ENCODE results near the gene CBLB. TPM values are rescaled to one million over a fixed set of nuclear protein-coding genes. Genes with fewer than 3 reads are reported as not detected.

CBLB gene
- total and polyA plus RNA-seq, 2 donors (not counting 1 experiment from before 2014, with no cell fraction given), result 26.9 to 28.5 TPM

GRCh38 chr3:105622169-105622568 is 246.6 kb downstream of the CBLB start:
- H3K27ac ChIP-seq (ENCODE audit: insufficient read depth, low read length), result no peak overlapping the region

GRCh38 chr3:105620236-105620635 is 248.6 kb downstream of the CBLB start:
- Histone ChIP-seq H3K9me3 (ENCODE audit: control insufficient read depth, insufficient read depth, low read depth, low read length) (no peaks in the 10 kb centered on the region), H3K4me2 (ENCODE audit: extremely low read depth, insufficient read depth, low read length) (no peak overlapping the region), H3K79me2 (ENCODE audit: control insufficient read depth, insufficient read depth, low read length) (no peaks in the 10 kb centered on the region), H3K36me3 (ENCODE audit: control insufficient read depth, insufficient read depth, low read length) (no peaks in the 10 kb centered on the region), H3K27ac (ENCODE audit: insufficient read depth, low read length) (no peak overlapping the region), H3K4me1 (ENCODE audit: control insufficient read depth, extremely low read depth, insufficient read depth, low read length) (no peaks in the 10 kb centered on the region), H3K9ac (ENCODE audit: insufficient read depth, low read length) (no peak overlapping the region), H4K20me1 (ENCODE audit: control insufficient read depth, extremely low read depth, insufficient read depth, low read length) (no peaks in the 10 kb centered on the region), H2AFZ (ENCODE audit: low read length) (no peak overlapping the region), H3K4me3 (replicated peaks in 1 of 4; ENCODE audit: control extremely low read depth in 1 of 4, insufficient read depth in 1 of 4, low read depth in 3 of 4, low read length in 4 of 4) (no peak overlapping the region), H3K27me3 (ENCODE audit: control insufficient read depth, insufficient read depth, low read length) (no peaks in the 10 kb centered on the region)
- TF ChIP-seq EZH2 (IDR thresholded peaks at IDR 0.05; ENCODE audit: low read length, missing control alignments) (no peak), CTCF (conservative IDR thresholded peaks at IDR 0.05 in 1 of 2, IDR thresholded peaks at IDR 0.05 in 1 of 2; ENCODE audit: low read depth in 1 of 2, low read length in 2 of 2) (no peak)
- DNase-seq (ENCODE audit: low read depth in 2 of 2), result no peak

More at GRCh38 chr3:105622169-105622568, 246.6 kb downstream of the CBLB start:
- H3K4me2 ChIP-seq (ENCODE audit: extremely low read depth, insufficient read depth, low read length), result no peak overlapping the region
- H3K27me3 ChIP-seq (ENCODE audit: control insufficient read depth, insufficient read depth, low read length), result no peaks in the 10 kb centered on the region
- TF ChIP-seq EZH2 (IDR thresholded peaks at IDR 0.05; ENCODE audit: low read length, missing control alignments) (no peak), CTCF (conservative IDR thresholded peaks at IDR 0.05 in 1 of 2, IDR thresholded peaks at IDR 0.05 in 1 of 2; ENCODE audit: low read depth in 1 of 2, low read length in 2 of 2) (no peak)
- H3K36me3 ChIP-seq (ENCODE audit: control insufficient read depth, insufficient read depth, low read length), result no peaks in the 10 kb centered on the region
- H3K4me3 ChIP-seq (replicated peaks in 1 of 4; ENCODE audit: control extremely low read depth in 1 of 4, insufficient read depth in 1 of 4, low read depth in 3 of 4, low read length in 4 of 4), result no peak overlapping the region
- no peaks in the 10 kb centered on the region for H3K9me3 ChIP-seq (ENCODE audit: control insufficient read depth, insufficient read depth, low read depth, low read length)
- no peak overlapping the region for H3K9ac ChIP-seq (ENCODE audit: insufficient read depth, low read length)
- no peak overlapping the region for H2AFZ ChIP-seq (ENCODE audit: low read length)
- DNase-seq (ENCODE audit: low read depth in 2 of 2), result no peak
- H3K79me2 ChIP-seq (ENCODE audit: control insufficient read depth, insufficient read depth, low read length), result no peaks in the 10 kb centered on the region
- H3K4me1 ChIP-seq (ENCODE audit: control insufficient read depth, extremely low read depth, insufficient read depth, low read length), result no peaks in the 10 kb centered on the region
- H4K20me1 ChIP-seq (ENCODE audit: control insufficient read depth, extremely low read depth, insufficient read depth, low read length), result no peaks in the 10 kb centered on the region

- no peaks in the 10 kb centered on the region for H3K9me3 ChIP-seq (ENCODE audit: control insufficient read depth, insufficient read depth, low read depth, low read length)
- no peak overlapping the region for H3K9ac ChIP-seq (ENCODE audit: insufficient read depth, low read length)
- no peaks in the 10 kb centered on the region for H4K20me1 ChIP-seq (ENCODE audit: control insufficient read depth, extremely low read depth, insufficient read depth, low read length)
- no peak overlapping the region for H3K4me2 ChIP-seq (ENCODE audit: extremely low read depth, insufficient read depth, low read length)
- TF ChIP-seq EZH2 (IDR thresholded peaks at IDR 0.05; ENCODE audit: low read length, missing control alignments), result no peak
- no peak for TF ChIP-seq CTCF (conservative IDR thresholded peaks at IDR 0.05 in 1 of 2, IDR thresholded peaks at IDR 0.05 in 1 of 2; ENCODE audit: low read depth in 1 of 2, low read length in 2 of 2)
- no peaks in the 10 kb centered on the region for H3K36me3 ChIP-seq (ENCODE audit: control insufficient read depth, insufficient read depth, low read length)
- no peak overlapping the region for H3K27ac ChIP-seq (ENCODE audit: insufficient read depth, low read length)
- no peaks in the 10 kb centered on the region for H3K27me3 ChIP-seq (ENCODE audit: control insufficient read depth, insufficient read depth, low read length)
- no peaks in the 10 kb centered on the region for H3K79me2 ChIP-seq (ENCODE audit: control insufficient read depth, insufficient read depth, low read length)
- DNase-seq (ENCODE audit: low read depth in 2 of 2), result no peak
- no peaks in the 10 kb centered on the region for H3K4me1 ChIP-seq (ENCODE audit: control insufficient read depth, extremely low read depth, insufficient read depth, low read length)
- no peak overlapping the region for H2AFZ ChIP-seq (ENCODE audit: low read length)
- no peak overlapping the region for H3K4me3 ChIP-seq (replicated peaks in 1 of 4; ENCODE audit: control extremely low read depth in 1 of 4, insufficient read depth in 1 of 4, low read depth in 3 of 4, low read length in 4 of 4)
Measured at GRCh38 chr3:105619651-105620050, 249.2 kb downstream of the CBLB start.
